WTC11 (cell line): ENCODE measurements around the gene KLK2. TPM values are rescaled to one million over a fixed set of nuclear protein-coding genes. Genes with fewer than 3 reads are reported as not detected.

Experiments
- ATAC-seq: fragments of 200-7000 bp; cut with Tn5 transposase; 2 replicates; pipeline ENCODE4 v1.10.0; 2021; ENCODE audit warnings: mild to moderate bottlenecking, moderate library complexity
- CTCF ChIA-PET: fragments of 300-600 bp; sonication (Branson Sonifier 250); formaldehyde crosslinking; loops from one replicate; lab custom pipeline; 2021; ENCODE audit warnings: antibody characterized with exemption; lab: Charles Lee
- POLR2A ChIA-PET: fragments of 350-600 bp; sonication (Branson Sonifier 250); formaldehyde crosslinking; loops from one replicate; lab custom pipeline; 2021; ENCODE audit warnings: antibody characterized with exemption; lab: Charles Lee
- DNase-seq: peaks from one replicate; pipeline ENCODE4 v3.0.0; 2021; ENCODE audit warnings: low spot score
- H3K27ac Mint-ChIP-seq: 2 replicates; pipeline ENCODE4 v1.8.0; 2021; ENCODE audit warnings: mixed read lengths
- H3K27me3 Mint-ChIP-seq: 2 replicates; pipeline ENCODE4 v1.8.0; 2021; ENCODE audit warnings: low read depth, mild to moderate bottlenecking, moderate library complexity, mixed read lengths
- H3K36me3 Mint-ChIP-seq: 2 replicates; pipeline ENCODE4 v1.8.0; 2021; ENCODE audit warnings: mixed read lengths
- H3K4me1 Mint-ChIP-seq: 2 replicates; pipeline ENCODE4 v1.8.0; 2022; ENCODE audit warnings: mixed read lengths
- H3K4me3 Mint-ChIP-seq: 2 replicates; pipeline ENCODE4 v1.8.0; 2021; ENCODE audit warnings: mild to moderate bottlenecking, moderate library complexity, mixed read lengths
- H3K9me3 Mint-ChIP-seq: 2 replicates; pipeline ENCODE4 v1.8.0; 2021; ENCODE audit warnings: mixed read lengths
- CREM ChIP-seq: sonication (generic); formaldehyde crosslinking; IDR thresholded peaks from 2 replicates; pipeline ENCODE4 v1.8.1; 2022; ENCODE audit warnings: mild to moderate bottlenecking, missing genetic modification reagents, moderate library complexity
- E2F4 ChIP-seq: sonication (generic); formaldehyde crosslinking; IDR thresholded peaks from 2 replicates; pipeline ENCODE4 v1.8.1; 2022; ENCODE audit warnings: low read depth, mild to moderate bottlenecking, moderate library complexity, missing genetic modification reagents, borderline replicate concordance
- ELF4 ChIP-seq: sonication (generic); formaldehyde crosslinking; IDR thresholded peaks from 2 replicates; pipeline ENCODE4 v1.8.1; 2022; ENCODE audit warnings: low read depth, mild to moderate bottlenecking, moderate library complexity, missing genetic modification reagents
- ERG ChIP-seq: fragments of 250-450 bp; sonication (Bioruptor Pico); IDR thresholded peaks from 2 replicates; pipeline ENCODE4 v1.8.0; 2021; ENCODE audit warnings: mild to moderate bottlenecking
- IRF1 ChIP-seq: sonication (generic); formaldehyde crosslinking; IDR thresholded peaks from 2 replicates; pipeline ENCODE4 v1.8.0; 2023; ENCODE audit warnings: missing genetic modification reagents
- IRF2 ChIP-seq: sonication (generic); formaldehyde crosslinking; IDR thresholded peaks from 2 replicates; pipeline ENCODE4 v1.8.0; 2022; ENCODE audit warnings: low read depth, missing genetic modification reagents, borderline replicate concordance
- JUN ChIP-seq: sonication (generic); formaldehyde crosslinking; IDR thresholded peaks from 2 replicates; pipeline ENCODE4 v1.8.0; 2023; ENCODE audit warnings: mild to moderate bottlenecking, missing genetic modification reagents
- OVOL2 ChIP-seq: fragments of 250-450 bp; sonication (Bioruptor Pico); IDR thresholded peaks from 2 replicates; pipeline ENCODE4 v1.9.0; 2021; ENCODE audit warnings: mild to moderate bottlenecking, borderline replicate concordance
- PRDM15 ChIP-seq: sonication (generic); formaldehyde crosslinking; IDR thresholded peaks from 2 replicates; pipeline ENCODE4 v1.8.0; 2022; ENCODE audit warnings: missing genetic modification reagents
- SMAD4 ChIP-seq: sonication (generic); formaldehyde crosslinking; IDR thresholded peaks from 2 replicates; pipeline ENCODE4 v1.8.0; 2022; ENCODE audit warnings: mild to moderate bottlenecking, missing genetic modification reagents
- SP1 ChIP-seq: sonication (generic); formaldehyde crosslinking; conservative IDR thresholded peaks from 2 replicates; pipeline ENCODE4 v1.8.1; 2022; ENCODE audit warnings: missing genetic modification reagents
- ZNF121 ChIP-seq: sonication (generic); formaldehyde crosslinking; IDR thresholded peaks from 2 replicates; pipeline ENCODE4 v1.8.0; 2023; ENCODE audit warnings: missing genetic modification reagents
- ZNF232 ChIP-seq: sonication (generic); formaldehyde crosslinking; IDR thresholded peaks from 2 replicates; pipeline ENCODE4 v1.8.0; 2022; ENCODE audit warnings: mild to moderate bottlenecking, missing genetic modification reagents
- ZNF396 ChIP-seq: fragments of 250-450 bp; sonication (Bioruptor Pico); IDR thresholded peaks from 2 replicates; pipeline ENCODE4 v1.8.0; 2021; ENCODE audit warnings: mild to moderate bottlenecking, moderate library complexity, borderline replicate concordance
- ZSCAN18 ChIP-seq: fragments of 250-450 bp; sonication (Bioruptor Pico); IDR thresholded peaks from 2 replicates; pipeline ENCODE4 v2.1.2; 2022; ENCODE audit warnings: mild to moderate bottlenecking, moderate library complexity
- total RNA-seq: library from RNA; stranded (reverse); gene quantifications from 3 replicates; pipeline ENCODE4 v1.2.3, GENCODE V29; 2021
- TF ChIP-seq, protein P1 (sequence below): sonication (generic); formaldehyde crosslinking; IDR thresholded peaks from 2 replicates; pipeline ENCODE4 v1.8.1; 2023; ENCODE audit warnings: mild to moderate bottlenecking, missing genetic modification reagents
- TF ChIP-seq, protein P2 (sequence below): sonication (generic); formaldehyde crosslinking; conservative IDR thresholded peaks from 2 replicates; pipeline ENCODE4 v1.8.1; 2023; ENCODE audit warnings: mild to moderate bottlenecking, low read depth, missing genetic modification reagents, moderate library complexity
- TF ChIP-seq, protein P3 (sequence below): sonication (generic); formaldehyde crosslinking; IDR thresholded peaks from 2 replicates; pipeline ENCODE4 v1.8.1; 2023; ENCODE audit warnings: mild to moderate bottlenecking, missing genetic modification reagents, moderate library complexity

The KLK2 gene
- total RNA-seq, 1 experiment from 2014 or later, result not detected

- Mint-ChIP-seq H3K36me3 (no peaks in the 10 kb centered on the region), H3K27ac (no peak overlapping the region), H3K27me3 (peaks cover 10% of the 10 kb centered on the region), H3K4me1 (peaks cover 4% of the 10 kb centered on the region; the same call in 1 of the 2 replicates), H3K4me3 (no peak overlapping the region), H3K9me3 (no peaks in the 10 kb centered on the region)
- no peak for TF ChIP-seq IRF2
- TF ChIP-seq, protein P1, sequence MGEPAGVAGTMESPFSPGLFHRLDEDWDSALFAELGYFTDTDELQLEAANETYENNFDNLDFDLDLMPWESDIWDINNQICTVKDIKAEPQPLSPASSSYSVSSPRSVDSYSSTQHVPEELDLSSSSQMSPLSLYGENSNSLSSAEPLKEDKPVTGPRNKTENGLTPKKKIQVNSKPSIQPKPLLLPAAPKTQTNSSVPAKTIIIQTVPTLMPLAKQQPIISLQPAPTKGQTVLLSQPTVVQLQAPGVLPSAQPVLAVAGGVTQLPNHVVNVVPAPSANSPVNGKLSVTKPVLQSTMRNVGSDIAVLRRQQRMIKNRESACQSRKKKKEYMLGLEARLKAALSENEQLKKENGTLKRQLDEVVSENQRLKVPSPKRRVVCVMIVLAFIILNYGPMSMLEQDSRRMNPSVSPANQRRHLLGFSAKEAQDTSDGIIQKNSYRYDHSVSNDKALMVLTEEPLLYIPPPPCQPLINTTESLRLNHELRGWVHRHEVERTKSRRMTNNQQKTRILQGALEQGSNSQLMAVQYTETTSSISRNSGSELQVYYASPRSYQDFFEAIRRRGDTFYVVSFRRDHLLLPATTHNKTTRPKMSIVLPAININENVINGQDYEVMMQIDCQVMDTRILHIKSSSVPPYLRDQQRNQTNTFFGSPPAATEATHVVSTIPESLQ (CRISPR knock-in tag), result no peak
- TF ChIP-seq, protein P2, sequence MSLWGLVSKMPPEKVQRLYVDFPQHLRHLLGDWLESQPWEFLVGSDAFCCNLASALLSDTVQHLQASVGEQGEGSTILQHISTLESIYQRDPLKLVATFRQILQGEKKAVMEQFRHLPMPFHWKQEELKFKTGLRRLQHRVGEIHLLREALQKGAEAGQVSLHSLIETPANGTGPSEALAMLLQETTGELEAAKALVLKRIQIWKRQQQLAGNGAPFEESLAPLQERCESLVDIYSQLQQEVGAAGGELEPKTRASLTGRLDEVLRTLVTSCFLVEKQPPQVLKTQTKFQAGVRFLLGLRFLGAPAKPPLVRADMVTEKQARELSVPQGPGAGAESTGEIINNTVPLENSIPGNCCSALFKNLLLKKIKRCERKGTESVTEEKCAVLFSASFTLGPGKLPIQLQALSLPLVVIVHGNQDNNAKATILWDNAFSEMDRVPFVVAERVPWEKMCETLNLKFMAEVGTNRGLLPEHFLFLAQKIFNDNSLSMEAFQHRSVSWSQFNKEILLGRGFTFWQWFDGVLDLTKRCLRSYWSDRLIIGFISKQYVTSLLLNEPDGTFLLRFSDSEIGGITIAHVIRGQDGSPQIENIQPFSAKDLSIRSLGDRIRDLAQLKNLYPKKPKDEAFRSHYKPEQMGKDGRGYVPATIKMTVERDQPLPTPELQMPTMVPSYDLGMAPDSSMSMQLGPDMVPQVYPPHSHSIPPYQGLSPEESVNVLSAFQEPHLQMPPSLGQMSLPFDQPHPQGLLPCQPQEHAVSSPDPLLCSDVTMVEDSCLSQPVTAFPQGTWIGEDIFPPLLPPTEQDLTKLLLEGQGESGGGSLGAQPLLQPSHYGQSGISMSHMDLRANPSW (CRISPR knock-in tag), result no peak
- no peak for TF ChIP-seq E2F4 (CRISPR knock-in tag)
- no peak for TF ChIP-seq IRF1 (CRISPR knock-in tag)
- TF ChIP-seq ZNF232, result no peak
- no peak for TF ChIP-seq SMAD4 (CRISPR knock-in tag)
- TF ChIP-seq ZNF396 (CRISPR knock-in tag), result no peak
- no peak for TF ChIP-seq CREM (CRISPR knock-in tag)
- TF ChIP-seq ZSCAN18 (CRISPR knock-in tag), result no peak
- TF ChIP-seq JUN, result no peak
- TF ChIP-seq, protein P3, sequence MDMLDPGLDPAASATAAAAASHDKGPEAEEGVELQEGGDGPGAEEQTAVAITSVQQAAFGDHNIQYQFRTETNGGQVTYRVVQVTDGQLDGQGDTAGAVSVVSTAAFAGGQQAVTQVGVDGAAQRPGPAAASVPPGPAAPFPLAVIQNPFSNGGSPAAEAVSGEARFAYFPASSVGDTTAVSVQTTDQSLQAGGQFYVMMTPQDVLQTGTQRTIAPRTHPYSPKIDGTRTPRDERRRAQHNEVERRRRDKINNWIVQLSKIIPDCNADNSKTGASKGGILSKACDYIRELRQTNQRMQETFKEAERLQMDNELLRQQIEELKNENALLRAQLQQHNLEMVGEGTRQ (CRISPR knock-in tag), result no peak
- TF ChIP-seq PRDM15 (CRISPR knock-in tag), result no peak
- no peak for TF ChIP-seq ERG (CRISPR knock-in tag)
- no peak for TF ChIP-seq SP1 (CRISPR knock-in tag)
- no peak for TF ChIP-seq OVOL2 (CRISPR knock-in tag)
- no peak for TF ChIP-seq ZNF121
- TF ChIP-seq ELF4 (CRISPR knock-in tag), result no peak
- ATAC-seq (no peak), DNase-seq (no peak)
- POLR2A ChIA-PET, result no interaction called here
- CTCF ChIA-PET, result no interaction called here
Observed at GRCh38 chr19:50916069-50916468, 42.8 kb downstream of the KLK2 start.
